ENCODE results near the gene IL17C.
"Not testable (repeated sequence)": the region's sequence is repeated elsewhere in the genome, so short reads cannot be mapped to it uniquely, and the experiment has no call there.

The IL17C gene

GRCh38 chr16:88658714-88659113 lies 20.3 kb downstream of the IL17C start:
- no peak for DNase-seq (ENCODE audit: low read depth, low spot score)

DNA sequence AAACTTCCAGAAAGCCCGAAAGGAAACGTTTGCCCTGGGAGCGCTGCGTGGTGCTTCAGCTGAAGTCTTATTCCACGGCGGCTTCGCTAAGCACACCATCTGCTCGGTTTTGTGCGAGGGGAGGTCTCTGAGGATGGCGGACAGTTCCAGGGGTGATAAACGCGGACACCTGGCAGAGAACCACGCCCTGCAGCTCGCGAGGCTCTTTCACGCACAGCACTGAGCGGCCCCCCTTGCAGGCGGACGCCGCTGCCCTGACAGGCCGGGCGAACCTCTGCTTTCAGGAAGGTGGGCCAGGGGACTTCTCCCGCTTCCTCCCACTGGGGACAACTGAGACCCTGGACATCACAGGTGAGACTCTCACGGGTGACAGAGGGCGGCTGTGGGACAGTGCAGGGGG lies 20.8 kb downstream of the IL17C start:
- no peak for DNase-seq (ENCODE audit: low read depth, low spot score)

- no peak for DNase-seq (ENCODE audit: low read depth, low spot score)
Observed at GRCh38 chr16:88661468-88661867, 23.1 kb downstream of the IL17C start.

DNA sequence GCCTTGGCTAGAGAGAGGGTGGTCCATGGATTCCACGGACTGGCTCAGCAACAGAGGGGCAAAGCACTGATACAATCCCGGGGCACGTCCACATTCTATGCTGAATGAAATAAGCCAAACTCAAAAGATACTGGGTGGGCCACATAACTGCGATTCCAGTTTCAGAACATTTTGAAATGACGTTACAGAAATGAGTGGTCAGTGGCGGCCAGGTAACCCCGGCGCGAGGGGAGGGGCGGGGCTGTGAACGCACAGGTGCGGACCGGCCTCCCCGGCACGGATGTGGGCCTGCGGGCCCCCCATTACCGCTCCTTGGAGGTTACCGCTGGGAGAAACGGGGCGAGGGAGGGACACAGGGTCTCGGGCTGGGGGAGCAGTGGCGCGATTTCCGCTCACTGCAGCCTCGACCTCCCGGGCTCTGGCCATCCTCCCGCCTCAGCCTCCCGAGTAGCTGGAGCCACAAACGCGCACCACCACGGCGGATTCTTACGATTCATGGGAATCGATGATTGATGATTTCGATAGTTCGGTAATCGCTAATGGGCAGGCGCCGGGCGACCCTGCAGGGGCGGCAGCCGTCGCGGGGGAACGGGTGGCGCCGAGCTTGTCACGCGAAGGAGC lies 24.0 kb downstream of the IL17C start:
- DNase-seq (ENCODE audit: low read depth, low spot score): no peak

- peak; percentile 90 for DNase-seq (ENCODE audit: low read depth, low spot score)
Observed at GRCh38 chr16:88662843-88663606, 24.7 kb downstream of the IL17C start, which contains the start of gene MVD. Gene MVD, minus strand, starts transcription at chr16:88663091. Its CDS starts 11 bp downstream, at chr16:88663080.

GRCh38 chr16:88665148-88665547 lies 26.8 kb downstream of the IL17C start:
- DNase-seq (ENCODE audit: low read depth, low spot score): no peak

- no peak for DNase-seq (ENCODE audit: low read depth, low spot score)
Observed at GRCh38 chr16:88665570-88665969, 27.2 kb downstream of the IL17C start.

DNA sequence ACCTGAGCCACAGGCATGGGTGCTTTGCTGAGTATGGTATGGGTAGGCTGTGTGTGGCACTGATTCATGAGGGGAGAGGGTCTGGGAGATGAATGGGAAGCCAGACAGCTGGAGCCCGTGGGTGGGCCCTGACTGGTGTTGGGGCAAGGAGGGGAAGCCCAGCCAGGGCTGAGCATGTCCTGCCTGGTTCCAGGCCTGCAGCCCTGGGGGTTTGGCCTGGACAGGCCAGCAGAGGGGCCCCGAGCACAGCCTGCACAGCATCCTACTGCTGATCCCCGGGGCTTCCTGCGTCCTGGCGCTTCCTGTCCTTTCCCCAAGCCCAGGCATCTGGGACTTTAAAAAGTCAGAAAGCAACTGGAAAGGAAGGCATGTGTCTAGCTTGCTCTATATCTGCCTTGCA lies 29.1 kb downstream of the IL17C start:
- no peak for DNase-seq (ENCODE audit: low read depth, low spot score)

- DNase-seq (ENCODE audit: low read depth, low spot score): not testable (repeated sequence)
Observed at GRCh38 chr16:88669493-88669892, 31.1 kb downstream of the IL17C start.

DNA sequence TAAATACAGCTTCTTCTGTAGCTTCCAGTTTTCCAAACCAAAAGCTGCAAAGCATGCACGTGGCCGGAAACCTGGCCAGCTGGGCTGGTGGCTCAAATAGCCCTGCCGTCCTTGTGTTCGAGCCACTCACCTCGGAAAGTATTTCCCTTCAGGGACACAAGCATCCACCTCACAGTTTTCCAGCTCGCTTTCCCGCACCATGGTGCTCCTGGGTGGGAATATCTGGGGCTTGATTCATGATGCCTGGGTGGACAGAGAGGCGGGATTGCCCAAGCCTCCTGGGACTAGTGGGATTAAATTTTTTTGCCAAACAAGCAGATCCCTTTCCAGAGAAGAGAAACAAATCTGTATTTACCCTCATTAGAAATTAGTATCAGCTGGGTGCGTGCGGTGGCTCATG lies 31.6 kb downstream of the IL17C start:
- no peak for DNase-seq (ENCODE audit: low read depth, low spot score)

- DNase-seq (ENCODE audit: low read depth, low spot score): no peak
Observed at GRCh38 chr16:88671806-88672205, 33.4 kb downstream of the IL17C start.

GRCh38 chr16:88672776-88673175 lies 34.4 kb downstream of the IL17C start:
- DNase-seq (ENCODE audit: low read depth, low spot score): no peak

GRCh38 chr16:88673716-88674379 lies 35.5 kb downstream of the IL17C start:
- DNase-seq (ENCODE audit: low read depth, low spot score): no peak

DNA sequence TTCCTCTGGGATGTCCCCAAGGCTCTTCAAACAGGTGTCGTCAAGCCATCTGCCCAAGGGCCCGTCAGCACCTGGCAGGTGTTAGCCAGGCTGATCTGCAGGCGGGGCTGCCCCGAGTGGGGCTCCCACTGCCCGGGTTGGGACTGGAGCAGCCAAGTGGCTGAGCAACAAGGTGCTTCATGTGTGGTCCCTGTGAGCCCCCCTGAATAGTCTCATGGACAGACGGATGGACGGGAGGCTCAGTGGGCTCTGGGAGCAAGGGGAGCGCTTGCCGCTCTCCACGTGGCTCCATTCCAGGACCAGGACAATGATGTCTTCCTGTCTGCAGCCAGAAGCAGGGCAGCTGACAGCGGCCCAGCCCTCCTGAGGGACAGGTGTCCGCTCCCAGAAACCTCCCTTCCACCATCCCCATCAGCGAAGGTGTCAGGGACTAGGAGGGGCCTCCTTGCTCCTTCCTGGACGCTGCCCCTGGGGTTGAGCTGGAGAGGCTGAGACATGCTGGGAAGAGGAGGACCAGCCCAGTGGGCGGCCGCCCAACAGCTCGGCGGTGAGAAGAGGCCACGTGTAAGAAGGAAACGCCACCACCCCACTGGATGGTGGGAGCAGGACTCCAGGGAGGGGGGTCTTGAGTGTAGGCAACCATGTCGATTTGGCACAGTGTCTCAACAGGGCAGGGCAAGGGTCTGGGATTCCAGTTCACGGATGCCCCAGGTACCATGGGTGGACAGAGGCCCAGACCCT lies 38.3 kb downstream of the IL17C start:
- no peak for DNase-seq (ENCODE audit: low read depth, low spot score)

DNA sequence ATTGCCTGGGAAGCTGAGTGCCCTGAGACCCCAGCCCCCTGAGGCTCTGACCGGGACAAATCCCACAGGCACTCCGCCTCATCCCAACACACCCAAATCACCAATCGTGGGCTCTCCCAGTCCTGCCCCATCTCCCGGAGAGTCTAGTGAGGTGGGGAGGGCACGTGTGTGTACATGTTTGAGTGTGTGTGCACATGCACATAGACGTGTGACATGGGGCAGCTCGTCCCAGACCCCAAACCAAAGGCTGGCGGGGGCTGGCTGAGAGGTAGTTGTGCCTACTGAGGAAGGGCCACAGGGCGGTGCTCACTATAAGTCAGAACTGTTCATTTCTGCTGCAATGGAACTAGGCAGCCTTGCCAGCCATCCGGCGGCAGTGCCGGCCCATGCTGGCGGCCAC lies 39.3 kb downstream of the IL17C start:
- no peak for DNase-seq (ENCODE audit: low read depth, low spot score)

DNA sequence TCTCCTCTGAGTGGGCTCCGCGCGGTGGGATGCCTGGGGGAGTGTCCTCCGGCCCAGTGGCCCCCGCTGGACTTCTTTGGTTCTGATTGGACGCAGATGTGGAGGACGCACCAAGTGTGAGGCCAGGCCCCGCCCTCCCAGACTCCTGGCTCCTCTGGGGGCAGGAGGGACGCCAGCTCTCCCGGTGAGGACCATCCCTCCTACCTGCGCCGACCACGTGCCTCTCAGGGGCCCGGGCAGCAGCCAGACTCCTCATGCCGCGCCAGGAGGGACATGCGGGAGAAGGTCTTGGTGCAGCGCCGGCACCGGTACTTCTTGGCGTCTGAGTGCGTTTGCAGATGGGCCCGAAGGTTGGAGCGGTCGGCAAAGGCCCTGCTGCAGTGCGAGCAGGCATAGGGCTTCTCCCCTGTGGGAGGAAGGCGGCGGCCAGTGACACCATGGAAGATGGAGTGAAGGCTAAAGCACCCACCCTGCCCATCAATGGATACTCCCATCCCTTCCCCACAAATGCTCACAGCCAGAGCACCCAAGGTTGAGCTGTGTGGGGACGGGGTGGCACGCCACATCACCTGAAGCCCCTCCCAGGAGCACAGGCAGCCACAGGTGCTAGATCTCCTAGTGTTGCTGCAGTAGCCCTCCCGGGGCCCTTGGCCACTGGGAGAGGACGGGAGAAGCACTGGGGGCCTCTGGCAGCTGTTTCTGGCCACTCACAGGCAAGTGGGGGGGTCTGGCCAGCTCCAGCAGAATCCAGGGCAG lies 40.0 kb downstream of the IL17C start:
- DNase-seq (ENCODE audit: low read depth, low spot score): no peak

DNA sequence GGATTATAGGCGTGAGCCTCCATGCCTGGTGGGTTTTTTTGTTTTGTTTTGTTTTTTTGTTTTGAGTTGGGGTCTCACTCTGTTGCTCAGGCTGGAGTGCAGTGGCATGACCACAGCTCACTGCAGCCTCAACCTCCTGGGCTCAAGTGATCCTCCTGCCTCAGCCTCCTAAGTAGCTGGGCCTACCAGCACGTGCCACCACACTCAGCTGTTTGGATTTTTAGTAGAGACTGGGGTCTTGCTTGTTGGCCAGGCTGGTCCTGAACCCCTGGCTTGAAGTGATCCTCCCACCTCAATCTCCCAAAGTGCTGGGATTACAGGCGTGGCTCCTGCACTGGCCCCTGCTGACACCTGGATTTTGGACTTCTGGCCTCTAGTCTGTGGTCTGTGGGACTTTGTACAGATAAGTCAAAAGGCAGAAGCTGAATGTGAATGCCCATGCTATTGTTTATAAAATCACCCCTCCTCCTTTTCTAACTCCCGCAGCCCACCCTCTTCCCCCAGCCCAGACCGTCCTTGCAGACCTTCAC lies 42.2 kb downstream of the IL17C start:
- no peak for DNase-seq (ENCODE audit: low read depth, low spot score)

- no peak for DNase-seq (ENCODE audit: low read depth, low spot score)
Observed at GRCh38 chr16:88681084-88681680, 42.8 kb downstream of the IL17C start.

DNA sequence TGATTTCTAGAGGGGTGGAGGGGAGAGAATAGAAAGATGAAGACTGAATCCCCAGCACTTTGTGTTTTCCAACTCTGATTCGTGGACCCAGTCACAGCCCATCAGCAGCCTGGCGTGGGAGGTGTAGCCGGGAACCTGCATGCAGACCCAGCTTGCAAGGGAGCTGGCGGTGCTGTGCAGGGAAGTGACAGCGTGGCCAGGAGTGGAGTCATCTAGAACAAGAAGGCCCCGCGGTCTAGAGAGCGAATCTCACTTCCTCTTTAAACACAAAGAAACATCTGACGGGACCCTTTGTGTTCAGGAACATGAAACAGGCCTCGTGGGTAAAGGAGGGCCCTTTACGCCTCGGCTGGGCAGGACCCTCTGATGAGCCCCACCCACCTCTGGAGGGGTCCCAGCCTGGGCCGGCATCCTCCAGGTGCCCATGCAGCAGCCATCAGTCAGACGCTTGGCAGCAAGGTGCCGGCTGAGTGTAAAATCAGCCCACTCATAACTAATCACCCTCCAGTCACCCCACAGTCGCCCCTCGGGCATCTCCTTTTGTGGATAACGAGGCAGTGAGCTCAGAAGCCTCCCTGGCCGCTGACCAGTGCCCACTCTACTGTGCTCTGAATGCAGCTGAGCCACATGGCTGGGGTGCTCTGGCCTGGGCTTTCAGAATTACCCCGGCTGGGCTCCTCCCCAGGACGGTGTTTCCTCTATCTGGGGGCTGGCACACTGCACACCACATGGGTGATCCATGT lies 43.5 kb downstream of the IL17C start:
- no peak for DNase-seq (ENCODE audit: low read depth, low spot score)

- DNase-seq (ENCODE audit: low read depth, low spot score): no peak
Observed at GRCh38 chr16:88684569-88685155, 46.3 kb downstream of the IL17C start.

Data from activated naive CD8-positive, alpha-beta T cell treated with anti-CD3 and anti-CD28 coated beads, Interleukin-2, amount 50 U/mL, for 16 hours (primary cell).